ENCODE measurements around the gene SDK1.

The SDK1 gene

DNA sequence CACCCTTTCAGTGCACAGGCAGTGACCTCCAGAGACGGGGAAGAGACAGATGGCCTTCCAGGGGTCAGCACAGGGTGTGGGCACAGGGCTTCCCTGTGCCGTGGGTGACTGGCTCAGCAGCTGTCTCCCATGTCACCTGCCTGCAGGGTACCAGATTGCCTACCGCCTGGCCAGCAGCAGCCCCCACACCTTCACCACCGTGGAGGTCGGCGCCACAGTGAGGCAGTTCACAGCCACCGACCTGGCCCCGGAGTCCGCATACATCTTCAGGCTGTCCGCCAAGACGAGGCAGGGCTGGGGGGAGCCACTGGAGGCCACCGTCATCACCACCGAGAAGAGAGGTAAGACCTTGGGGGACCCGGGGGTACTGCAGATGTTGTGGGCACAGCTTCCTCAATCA is 844.5 kb downstream of the SDK1 start:
- no peaks in the 10 kb centered on the region for H3K79me2 ChIP-seq (ENCODE audit: control insufficient read depth, low read length)
- H3K4me2 ChIP-seq (ENCODE audit: low read length): no peak overlapping the region
- no peaks in the 10 kb centered on the region for H4K20me1 ChIP-seq (ENCODE audit: control insufficient read depth, insufficient read depth, low read depth, low read length)
- H3K27me3 ChIP-seq (ENCODE audit: control insufficient read depth, low read length): no peaks in the 10 kb centered on the region
- TF ChIP-seq, protein P1, sequence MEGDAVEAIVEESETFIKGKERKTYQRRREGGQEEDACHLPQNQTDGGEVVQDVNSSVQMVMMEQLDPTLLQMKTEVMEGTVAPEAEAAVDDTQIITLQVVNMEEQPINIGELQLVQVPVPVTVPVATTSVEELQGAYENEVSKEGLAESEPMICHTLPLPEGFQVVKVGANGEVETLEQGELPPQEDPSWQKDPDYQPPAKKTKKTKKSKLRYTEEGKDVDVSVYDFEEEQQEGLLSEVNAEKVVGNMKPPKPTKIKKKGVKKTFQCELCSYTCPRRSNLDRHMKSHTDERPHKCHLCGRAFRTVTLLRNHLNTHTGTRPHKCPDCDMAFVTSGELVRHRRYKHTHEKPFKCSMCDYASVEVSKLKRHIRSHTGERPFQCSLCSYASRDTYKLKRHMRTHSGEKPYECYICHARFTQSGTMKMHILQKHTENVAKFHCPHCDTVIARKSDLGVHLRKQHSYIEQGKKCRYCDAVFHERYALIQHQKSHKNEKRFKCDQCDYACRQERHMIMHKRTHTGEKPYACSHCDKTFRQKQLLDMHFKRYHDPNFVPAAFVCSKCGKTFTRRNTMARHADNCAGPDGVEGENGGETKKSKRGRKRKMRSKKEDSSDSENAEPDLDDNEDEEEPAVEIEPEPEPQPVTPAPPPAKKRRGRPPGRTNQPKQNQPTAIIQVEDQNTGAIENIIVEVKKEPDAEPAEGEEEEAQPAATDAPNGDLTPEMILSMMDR (IDR thresholded peaks at IDR 0.05; ENCODE audit: low read depth, low read length, poor library complexity, severe bottlenecking): no peak
- TF ChIP-seq EZH2phosphoT487 (IDR thresholded peaks at IDR 0.05; ENCODE audit: borderline replicate concordance, low read length): no peak
- no peaks in the 10 kb centered on the region for H3K36me3 ChIP-seq (ENCODE audit: control insufficient read depth, low read length)
- peaks cover 37% of the 10 kb centered on the region; the same call in 1 of the 2 replicates for H3K9me3 ChIP-seq (ENCODE audit: control insufficient read depth, insufficient read depth, low read length)
- H3K4me1 ChIP-seq (ENCODE audit: control insufficient read depth, low read length): no peaks in the 10 kb centered on the region
- no peaks in the 10 kb centered on the region for H3K9me2 ChIP-seq (replicated peaks; ENCODE audit: control insufficient read depth, low read length)
- H3K27ac ChIP-seq (ENCODE audit: low read depth, low read length): no peak overlapping the region
- H3K4me3 ChIP-seq (ENCODE audit: low read length): no peak overlapping the region
- H3F3A ChIP-seq (ENCODE audit: control insufficient read depth, insufficient read depth): no peaks in the 10 kb centered on the region

DNA sequence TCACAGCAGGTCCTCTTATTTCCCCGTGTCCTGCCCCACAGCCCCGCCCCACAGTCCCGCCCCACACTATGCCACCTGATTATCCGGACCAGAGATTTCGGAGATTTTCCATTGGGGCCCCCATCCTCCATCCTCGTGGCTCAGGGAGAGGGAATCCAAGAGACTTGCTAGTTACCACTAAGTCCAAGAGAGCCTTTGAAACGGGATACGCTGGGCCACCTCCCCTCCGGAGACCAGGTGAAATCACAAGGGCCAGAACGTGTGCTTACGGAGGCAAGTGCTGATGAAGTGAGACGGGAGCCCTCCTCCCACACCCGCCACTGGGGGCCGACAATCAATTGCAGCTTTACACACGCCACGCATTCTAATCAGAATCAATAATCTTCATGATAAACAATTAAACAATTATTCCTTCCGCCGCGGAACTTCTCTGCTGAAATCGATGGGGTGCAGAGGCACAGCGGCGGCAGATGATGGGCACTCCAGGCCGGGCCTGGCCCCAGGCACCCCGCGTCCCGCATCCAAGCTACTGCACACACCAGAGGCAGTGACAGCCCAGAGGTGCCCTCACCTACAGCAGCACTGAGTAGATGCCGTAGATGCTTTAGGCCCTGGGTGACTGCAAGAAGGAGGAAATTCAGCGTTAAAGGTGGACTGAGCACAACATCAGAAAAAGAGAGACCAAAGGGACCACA is 847.0 kb downstream of the SDK1 start:
- H3K27ac ChIP-seq (ENCODE audit: low read depth, low read length): no peak overlapping the region
- H3K4me2 ChIP-seq (ENCODE audit: low read length): no peak overlapping the region
- no peaks in the 10 kb centered on the region for H4K20me1 ChIP-seq (ENCODE audit: control insufficient read depth, insufficient read depth, low read depth, low read length)
- H3K27me3 ChIP-seq (ENCODE audit: control insufficient read depth, low read length): no peaks in the 10 kb centered on the region
- H3K4me3 ChIP-seq (ENCODE audit: low read length): no peak overlapping the region
- H3K36me3 ChIP-seq (ENCODE audit: control insufficient read depth, low read length): no peaks in the 10 kb centered on the region
- H3K9me3 ChIP-seq (ENCODE audit: control insufficient read depth, insufficient read depth, low read length): peaks cover 37% of the 10 kb centered on the region; the same call in 1 of the 2 replicates
- no peaks in the 10 kb centered on the region for H3K9me2 ChIP-seq (replicated peaks; ENCODE audit: control insufficient read depth, low read length)
- H3K79me2 ChIP-seq (ENCODE audit: control insufficient read depth, low read length): no peaks in the 10 kb centered on the region
- no peaks in the 10 kb centered on the region for H3F3A ChIP-seq (ENCODE audit: control insufficient read depth, insufficient read depth)
- no peaks in the 10 kb centered on the region for H3K4me1 ChIP-seq (ENCODE audit: control insufficient read depth, low read length)
- TF ChIP-seq, protein P1 (IDR thresholded peaks at IDR 0.05; ENCODE audit: low read depth, low read length, poor library complexity, severe bottlenecking): no peak
- no peak for TF ChIP-seq EZH2phosphoT487 (IDR thresholded peaks at IDR 0.05; ENCODE audit: borderline replicate concordance, low read length)

DNA sequence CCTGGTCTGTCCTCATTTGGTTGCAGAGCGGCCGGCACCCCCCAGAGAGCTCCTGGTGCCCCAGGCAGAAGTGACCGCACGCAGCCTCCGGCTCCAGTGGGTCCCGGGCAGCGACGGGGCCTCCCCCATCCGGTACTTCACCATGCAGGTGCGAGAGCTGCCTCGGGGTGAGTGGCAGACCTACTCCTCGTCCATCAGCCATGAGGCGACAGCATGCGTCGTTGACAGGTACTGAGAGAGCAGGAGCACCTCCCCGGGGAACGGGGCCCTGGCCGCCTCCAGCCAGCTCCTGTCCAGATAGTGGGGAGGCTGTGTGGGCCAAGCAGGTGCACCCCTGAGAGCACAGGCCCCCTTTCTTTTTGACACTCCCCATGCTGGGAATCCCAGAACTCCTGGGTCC is 848.2 kb downstream of the SDK1 start:
- H3K4me2 ChIP-seq (ENCODE audit: low read length): no peak overlapping the region
- TF ChIP-seq EZH2phosphoT487 (IDR thresholded peaks at IDR 0.05; ENCODE audit: borderline replicate concordance, low read length): no peak
- TF ChIP-seq, protein P1 (IDR thresholded peaks at IDR 0.05; ENCODE audit: low read depth, low read length, poor library complexity, severe bottlenecking): no peak
- H3K36me3 ChIP-seq (ENCODE audit: control insufficient read depth, low read length): no peaks in the 10 kb centered on the region
- no peaks in the 10 kb centered on the region for H4K20me1 ChIP-seq (ENCODE audit: control insufficient read depth, insufficient read depth, low read depth, low read length)
- no peak overlapping the region for H3K27ac ChIP-seq (ENCODE audit: low read depth, low read length)
- H3K4me1 ChIP-seq (ENCODE audit: control insufficient read depth, low read length): no peaks in the 10 kb centered on the region
- peaks cover 35% of the 10 kb centered on the region; the same call in 1 of the 2 replicates for H3K9me3 ChIP-seq (ENCODE audit: control insufficient read depth, insufficient read depth, low read length)
- no peaks in the 10 kb centered on the region for H3K79me2 ChIP-seq (ENCODE audit: control insufficient read depth, low read length)
- no peaks in the 10 kb centered on the region for H3K27me3 ChIP-seq (ENCODE audit: control insufficient read depth, low read length)
- H3K9me2 ChIP-seq (replicated peaks; ENCODE audit: control insufficient read depth, low read length): no peaks in the 10 kb centered on the region
- H3F3A ChIP-seq (ENCODE audit: control insufficient read depth, insufficient read depth): no peaks in the 10 kb centered on the region
- H3K4me3 ChIP-seq (ENCODE audit: low read length): no peak overlapping the region

All from DOHH2 (cell line).